Upper lobe of left lung (tissue), 4 donors: ENCODE data around the gene TUBG2.

ENCODE experiments used
- EP300 ChIP-seq, 4 donors: sonication (generic); formaldehyde crosslinking; IDR thresholded peaks; one replicate each; pipeline ENCODE4 v1.5.1; 2017; ENCODE audit warnings: antibody characterized with exemption in 4 of 4, control low read depth in 2 of 4
- POLR2A ChIP-seq, 4 donors: fragments of 450-650 bp; IDR thresholded peaks; one replicate each; pipeline ENCODE4 v1.5.1; 2016 to 2017; ENCODE audit warnings: antibody characterized with exemption in 4 of 4, mild to moderate bottlenecking in 2 of 4
- TF ChIP-seq, protein P1 (sequence below), 6 experiments: fragments of 450-650 bp in 4 of 6; fragments of 200-600 bp in 2 of 6; sonication (generic) in 2 of 6; IDR thresholded peaks; one replicate each; pipeline ENCODE4 v1.5.1; 2016 to 2019; ENCODE audit warnings: antibody characterized with exemption in 6 of 6

DNA sequence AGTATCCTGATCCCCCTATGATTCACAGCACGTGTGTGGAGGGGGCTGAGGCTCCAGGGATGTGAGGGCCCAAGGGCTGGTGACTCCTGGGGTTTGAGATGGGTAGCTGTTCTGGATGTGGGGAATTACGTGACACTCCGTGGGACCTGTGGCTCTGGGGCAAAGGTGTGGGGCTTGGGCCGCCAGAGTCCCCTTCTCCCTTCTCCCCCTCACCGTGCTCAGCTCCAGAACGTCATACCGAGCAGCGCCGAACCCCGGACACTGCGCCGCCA is 10.6 kb downstream of the TUBG2 start:
- TF ChIP-seq, protein P1, sequence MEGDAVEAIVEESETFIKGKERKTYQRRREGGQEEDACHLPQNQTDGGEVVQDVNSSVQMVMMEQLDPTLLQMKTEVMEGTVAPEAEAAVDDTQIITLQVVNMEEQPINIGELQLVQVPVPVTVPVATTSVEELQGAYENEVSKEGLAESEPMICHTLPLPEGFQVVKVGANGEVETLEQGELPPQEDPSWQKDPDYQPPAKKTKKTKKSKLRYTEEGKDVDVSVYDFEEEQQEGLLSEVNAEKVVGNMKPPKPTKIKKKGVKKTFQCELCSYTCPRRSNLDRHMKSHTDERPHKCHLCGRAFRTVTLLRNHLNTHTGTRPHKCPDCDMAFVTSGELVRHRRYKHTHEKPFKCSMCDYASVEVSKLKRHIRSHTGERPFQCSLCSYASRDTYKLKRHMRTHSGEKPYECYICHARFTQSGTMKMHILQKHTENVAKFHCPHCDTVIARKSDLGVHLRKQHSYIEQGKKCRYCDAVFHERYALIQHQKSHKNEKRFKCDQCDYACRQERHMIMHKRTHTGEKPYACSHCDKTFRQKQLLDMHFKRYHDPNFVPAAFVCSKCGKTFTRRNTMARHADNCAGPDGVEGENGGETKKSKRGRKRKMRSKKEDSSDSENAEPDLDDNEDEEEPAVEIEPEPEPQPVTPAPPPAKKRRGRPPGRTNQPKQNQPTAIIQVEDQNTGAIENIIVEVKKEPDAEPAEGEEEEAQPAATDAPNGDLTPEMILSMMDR (IDR thresholded peaks at IDR 0.05): no peak
- no peak for TF ChIP-seq POLR2A (IDR thresholded peaks at IDR 0.05)
- no peak for TF ChIP-seq EP300 (IDR thresholded peaks at IDR 0.05)
